ENCODE measurements around the gene MBD6. TPM values are rescaled to one million over a fixed set of nuclear protein-coding genes. Genes with fewer than 3 reads are reported as not detected.
"Not testable (repeated sequence)": the region's sequence is repeated elsewhere in the genome, so short reads cannot be mapped to it uniquely, and the experiment has no call there.

Gene MBD6
- total RNA-seq, 2 donors from 2014 or later: 94.1 to 123 TPM

GRCh38 chr12:57549203-57549908 lies 26.7 kb downstream of the MBD6 start:
- H3K27me3 Mint-ChIP-seq: peaks cover 10 to 20% of the 10 kb centered on the region in 2 donors
- no peaks in the 10 kb centered on the region for H3K36me3 Mint-ChIP-seq
- H3K9me3 Mint-ChIP-seq: no peaks in the 10 kb centered on the region
- ATAC-seq (no peak), DNase-seq (ENCODE audit: low spot score) (no peak)
- no peak overlapping the region for H3K27ac Mint-ChIP-seq
- H3K4me3 Mint-ChIP-seq: peak overlapping the region; percentile 80
- H3K4me1 Mint-ChIP-seq (ENCODE audit: low read depth in 2 of 2): peaks cover 31 to 38% of the 10 kb centered on the region in 2 donors

- H3K27ac Mint-ChIP-seq: no peak within 1 kb of the TSS
- H3K4me1 Mint-ChIP-seq (ENCODE audit: low read depth in 2 of 2): peaks cover 26 to 32% of the 10 kb centered on the region in 2 donors
- H3K9me3 Mint-ChIP-seq: no peaks in the 10 kb centered on the region
- peak within 1 kb of the TSS; percentile 80 for H3K4me3 Mint-ChIP-seq
- ATAC-seq (peak; percentile 64 to 68), DNase-seq (ENCODE audit: low spot score) (peak; percentile 68)
- H3K36me3 Mint-ChIP-seq: no peaks in the 10 kb centered on the region
- peaks cover 10 to 20% of the 10 kb centered on the region in 2 donors for H3K27me3 Mint-ChIP-seq
Observed at GRCh38 chr12:57549909-57550640, 27.5 kb downstream of the MBD6 start, which contains the start of gene KIF5A. Gene KIF5A (plus strand): TSS chr12:57550044. CDS start chr12:57550272, 228 bp downstream.

- DNase-seq (ENCODE audit: low spot score) (no peak), ATAC-seq (no peak)
- Mint-ChIP-seq H3K27ac (no peak overlapping the region), H3K9me3 (no peaks in the 10 kb centered on the region), H3K4me3 (peak overlapping the region; percentile 80), H3K27me3 (peaks cover 10 to 20% of the 10 kb centered on the region in 2 donors), H3K36me3 (no peaks in the 10 kb centered on the region), H3K4me1 (ENCODE audit: low read depth in 2 of 2) (peaks cover 20 to 24% of the 10 kb centered on the region in 2 donors)
Observed at GRCh38 chr12:57550641-57551549, 28.3 kb downstream of the MBD6 start.

- H3K27ac Mint-ChIP-seq: no peak overlapping the region
- no peaks in the 10 kb centered on the region for H3K9me3 Mint-ChIP-seq
- peaks cover 13 to 17% of the 10 kb centered on the region in 2 donors for H3K4me1 Mint-ChIP-seq (ENCODE audit: low read depth in 2 of 2)
- H3K4me3 Mint-ChIP-seq: peak overlapping the region; percentile 80
- DNase-seq (ENCODE audit: low spot score) (no peak), ATAC-seq (no peak)
- no peaks in the 10 kb centered on the region for H3K36me3 Mint-ChIP-seq
- peaks cover 10 to 20% of the 10 kb centered on the region in 2 donors for H3K27me3 Mint-ChIP-seq
Observed at GRCh38 chr12:57551637-57552305, 29.1 kb downstream of the MBD6 start.

- Mint-ChIP-seq H3K27me3 (peaks cover 10 to 20% of the 10 kb centered on the region in 2 donors), H3K4me1 (ENCODE audit: low read depth in 2 of 2) (peaks cover 9 to 12% of the 10 kb centered on the region in 2 donors), H3K36me3 (no peaks in the 10 kb centered on the region), H3K9me3 (no peaks in the 10 kb centered on the region), H3K4me3 (no peak overlapping the region), H3K27ac (no peak overlapping the region)
- ATAC-seq: no peak
- DNase-seq (ENCODE audit: low spot score): no peak
Observed at GRCh38 chr12:57552306-57552651, 29.7 kb downstream of the MBD6 start.

- H3K4me3 Mint-ChIP-seq: no peak overlapping the region
- ATAC-seq (no peak), DNase-seq (ENCODE audit: low spot score) (no peak)
- H3K36me3 Mint-ChIP-seq: no peaks in the 10 kb centered on the region
- no peaks in the 10 kb centered on the region for H3K9me3 Mint-ChIP-seq
- H3K27me3 Mint-ChIP-seq: peaks cover 10 to 20% of the 10 kb centered on the region in 2 donors
- H3K27ac Mint-ChIP-seq: no peak overlapping the region
- H3K4me1 Mint-ChIP-seq (ENCODE audit: low read depth in 2 of 2): peaks cover 7 to 9% of the 10 kb centered on the region in 2 donors
Observed at GRCh38 chr12:57552835-57553313, 30.2 kb downstream of the MBD6 start.

GRCh38 chr12:57553343-57554202 lies 30.9 kb downstream of the MBD6 start:
- H3K4me3 Mint-ChIP-seq: no peak overlapping the region
- peaks cover 7 to 9% of the 10 kb centered on the region in 2 donors for H3K4me1 Mint-ChIP-seq (ENCODE audit: low read depth in 2 of 2)
- H3K27me3 Mint-ChIP-seq: peaks cover 10 to 19% of the 10 kb centered on the region in 2 donors
- no peak overlapping the region for H3K27ac Mint-ChIP-seq
- DNase-seq (ENCODE audit: low spot score) (no peak), ATAC-seq (no peak)
- H3K36me3 Mint-ChIP-seq: no peaks in the 10 kb centered on the region
- H3K9me3 Mint-ChIP-seq: no peaks in the 10 kb centered on the region

- Mint-ChIP-seq H3K4me1 (ENCODE audit: low read depth in 2 of 2) (peaks cover 5 to 7% of the 10 kb centered on the region in 2 donors), H3K4me3 (no peak overlapping the region), H3K36me3 (no peaks in the 10 kb centered on the region), H3K27ac (no peak overlapping the region), H3K9me3 (no peaks in the 10 kb centered on the region), H3K27me3 (peaks cover 10 to 13% of the 10 kb centered on the region in 2 donors)
- DNase-seq (ENCODE audit: low spot score) (no peak), ATAC-seq (no peak)
Observed at GRCh38 chr12:57554453-57554852, 31.8 kb downstream of the MBD6 start.

GRCh38 chr12:57554897-57555296 lies 32.3 kb downstream of the MBD6 start:
- DNase-seq (ENCODE audit: low spot score) (no peak), ATAC-seq (no peak)
- Mint-ChIP-seq H3K4me3 (no peak overlapping the region), H3K27ac (no peak overlapping the region), H3K36me3 (no peaks in the 10 kb centered on the region), H3K9me3 (no peaks in the 10 kb centered on the region), H3K27me3 (peaks cover 10 to 12% of the 10 kb centered on the region in 2 donors), H3K4me1 (ENCODE audit: low read depth in 2 of 2) (peaks cover 4 to 7% of the 10 kb centered on the region in 2 donors)

GRCh38 chr12:57558864-57559263 lies 36.2 kb downstream of the MBD6 start:
- no peaks in the 10 kb centered on the region for H3K36me3 Mint-ChIP-seq
- no peak overlapping the region for H3K4me3 Mint-ChIP-seq
- H3K27me3 Mint-ChIP-seq: peaks cover 10 to 16% of the 10 kb centered on the region in 2 donors
- DNase-seq (ENCODE audit: low spot score) (no peak), ATAC-seq (no peak)
- H3K27ac Mint-ChIP-seq: no peak overlapping the region
- no peaks in the 10 kb centered on the region for H3K9me3 Mint-ChIP-seq
- H3K4me1 Mint-ChIP-seq (ENCODE audit: low read depth in 2 of 2): no peaks in the 10 kb centered on the region

- no peaks in the 10 kb centered on the region for H3K4me1 Mint-ChIP-seq (ENCODE audit: low read depth in 2 of 2)
Observed at GRCh38 chr12:57560516-57560915, 37.9 kb downstream of the MBD6 start.

GRCh38 chr12:57561117-57561516 lies 38.5 kb downstream of the MBD6 start:
- H3K9me3 Mint-ChIP-seq; H3K27ac Mint-ChIP-seq; H3K36me3 Mint-ChIP-seq; H3K4me1 Mint-ChIP-seq (ENCODE audit: low read depth in 2 of 2); ATAC-seq; H3K4me3 Mint-ChIP-seq; DNase-seq (ENCODE audit: low spot score): not testable (repeated sequence)
- H3K27me3 Mint-ChIP-seq: peaks cover 15 to 26% of the 10 kb centered on the region in 2 donors

More at GRCh38 chr12:57560516-57560915, 37.9 kb downstream of the MBD6 start:
- peaks cover 15 to 26% of the 10 kb centered on the region in 2 donors for H3K27me3 Mint-ChIP-seq
- H3K9me3 Mint-ChIP-seq: no peaks in the 10 kb centered on the region
- ATAC-seq: no peak
- DNase-seq (ENCODE audit: low spot score): no peak
- H3K36me3 Mint-ChIP-seq: no peaks in the 10 kb centered on the region
- H3K4me3 Mint-ChIP-seq: no peak overlapping the region
- no peak overlapping the region for H3K27ac Mint-ChIP-seq

Measured in natural killer cell treated with Interleukin-12 subunit alpha and Interleukin-12 subunit beta and Interleukin-15 and Interleukin-18, amount 100 ng/mL, for 72 hours (primary cell).